NOMO-1 (cell line): ENCODE data around the gene AOPEP.

Source experiments
- DNase-seq, 2 experiments: peaks; one replicate each; lab custom pipeline; 2025; ENCODE audit not compliant: unreplicated experiment in 2 of 2; lab: John Stamatoyannopoulos, UW

Gene AOPEP

DNA sequence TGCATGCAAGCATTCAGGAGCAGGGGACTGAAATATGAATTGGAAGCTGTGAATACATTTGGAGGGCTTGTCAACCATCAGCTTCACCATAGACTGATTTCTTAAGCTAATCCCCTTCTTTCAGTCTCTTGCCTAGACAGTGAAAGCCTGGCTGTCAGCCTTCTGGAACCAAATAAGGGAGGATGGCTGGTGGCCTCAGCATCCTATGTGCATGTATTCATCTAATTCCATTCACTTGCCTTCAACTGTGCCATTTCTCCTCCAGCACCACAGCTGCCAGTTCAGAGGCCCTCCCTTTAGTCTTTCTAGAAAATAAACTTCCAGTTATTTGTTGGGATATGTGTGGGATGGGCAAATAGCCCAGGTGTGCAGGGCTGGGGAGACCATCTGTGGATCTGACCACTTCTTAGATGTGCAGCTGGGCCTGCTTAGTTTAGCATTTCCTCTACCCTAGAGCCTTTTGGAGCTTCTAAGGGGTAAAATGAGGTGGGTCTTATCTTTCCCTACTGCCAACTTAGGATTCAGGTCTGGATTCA lies 62.1 kb downstream of the AOPEP start:
- no peak for DNase-seq

DNA sequence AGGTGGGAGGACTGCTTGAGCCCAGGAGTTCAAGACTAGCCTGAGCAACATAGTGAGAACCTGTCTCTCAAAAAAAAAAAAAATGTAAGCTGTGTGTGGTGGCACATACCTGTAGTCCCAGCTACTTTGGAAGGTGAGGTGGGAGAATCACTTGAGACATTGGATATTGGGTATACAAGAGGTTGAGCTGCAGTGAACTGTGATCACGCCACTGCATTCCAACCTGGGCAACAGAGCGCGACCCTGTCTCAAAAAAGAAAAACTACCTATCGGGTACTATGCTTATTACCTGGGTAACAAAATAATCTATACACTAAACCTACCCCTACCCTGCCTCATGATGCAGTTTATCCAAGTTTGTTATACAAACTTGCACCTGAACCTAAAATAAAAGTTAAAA lies 64.9 kb downstream of the AOPEP start:
- no peak for DNase-seq

DNA sequence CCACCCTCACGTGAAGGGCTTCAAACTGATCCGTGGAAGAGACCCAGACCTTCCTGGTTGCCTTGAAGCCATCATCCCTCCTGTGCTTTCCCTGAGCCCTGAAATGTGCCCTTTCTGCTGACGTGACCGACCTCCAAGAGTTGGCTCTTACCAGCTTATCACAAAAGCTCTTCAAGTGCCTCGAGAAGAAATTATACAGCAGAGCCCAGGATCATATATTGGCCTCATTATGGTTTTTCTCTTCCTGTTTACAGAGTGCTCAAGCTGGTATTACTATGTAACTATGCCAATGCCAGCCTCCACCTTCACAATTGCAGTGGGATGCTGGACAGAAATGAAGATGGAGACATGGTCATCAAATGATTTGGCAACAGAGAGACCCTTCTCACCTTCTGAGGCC lies 66.0 kb downstream of the AOPEP start:
- DNase-seq = no peak

- DNase-seq = peak in 1 of 2 experiments; percentile 18
Measured at GRCh38 chr9:94794476-94795167, 68.1 kb downstream of the AOPEP start.

DNA sequence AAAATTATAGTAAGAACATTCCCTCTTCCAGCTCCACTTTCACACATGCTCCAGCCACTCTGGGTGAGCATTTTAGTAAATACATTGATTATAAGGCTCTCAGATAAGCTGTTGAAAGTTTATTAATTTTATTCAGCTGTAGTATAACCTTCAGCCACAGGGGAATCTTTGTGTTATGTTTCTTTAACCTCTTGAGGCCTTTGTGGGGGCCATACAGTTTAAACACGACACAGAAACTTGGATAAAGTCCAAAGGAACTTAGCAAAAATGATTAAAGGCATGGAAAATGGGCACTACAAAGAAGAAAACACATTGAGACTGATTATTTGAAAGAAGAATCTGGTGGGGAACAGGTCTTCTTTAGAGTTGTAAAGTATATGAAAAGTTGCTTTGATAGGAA lies 70.2 kb downstream of the AOPEP start:
- no peak for DNase-seq

GRCh38 chr9:94798201-94798600 lies 71.7 kb downstream of the AOPEP start:
- DNase-seq = no peak

DNA sequence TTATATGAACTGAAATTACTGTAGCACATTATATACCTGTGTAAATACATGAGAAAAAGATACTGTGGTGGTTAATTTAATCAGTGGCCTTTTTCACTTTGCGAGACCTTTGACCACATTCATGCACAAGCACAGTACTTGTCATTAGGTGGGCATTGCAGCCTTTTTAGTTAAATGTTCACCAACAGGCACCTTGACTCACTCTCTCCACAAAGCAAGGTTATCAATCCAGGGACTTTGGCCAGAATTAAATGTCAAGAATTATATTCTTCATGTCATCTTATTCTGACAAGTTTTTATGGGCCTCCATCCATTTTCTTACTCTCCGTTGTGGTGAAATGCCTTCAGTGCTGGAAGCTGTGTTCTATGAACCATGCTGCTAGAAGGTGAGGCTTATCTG lies 72.2 kb downstream of the AOPEP start:
- no peak for DNase-seq

DNA sequence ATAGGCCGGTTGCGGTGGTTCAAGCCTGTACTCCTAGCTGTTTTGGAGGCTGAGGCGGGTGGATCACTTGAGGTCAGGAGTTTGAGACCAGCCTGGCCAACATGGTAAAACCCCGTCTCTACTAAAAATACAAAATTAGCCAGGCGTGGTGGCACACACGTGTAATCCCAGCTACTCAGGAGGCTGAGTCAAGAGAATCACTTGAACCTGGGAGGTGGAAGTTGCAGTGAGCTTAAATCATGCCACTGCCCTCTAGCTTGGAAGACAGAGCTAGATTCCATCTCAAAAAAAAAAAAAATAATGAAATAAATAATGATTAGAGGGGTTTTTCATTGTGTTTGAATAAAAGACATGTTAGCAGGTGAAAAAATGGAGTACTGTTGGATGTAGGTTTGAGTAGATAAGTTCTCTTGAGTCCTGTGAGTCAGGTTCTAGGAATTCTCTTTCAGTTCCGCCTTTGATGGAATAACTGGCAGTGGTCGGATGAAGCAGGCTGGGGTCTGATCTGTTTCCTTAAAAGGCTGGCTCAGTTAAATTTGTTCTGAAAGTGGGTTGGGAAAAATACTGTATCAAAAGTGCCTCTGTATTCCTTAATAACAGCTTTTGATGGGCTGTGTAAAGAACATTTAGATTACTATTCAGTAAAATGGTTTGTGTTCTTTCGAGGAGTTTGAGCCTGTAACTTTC lies 73.2 kb downstream of the AOPEP start:
- no peak for DNase-seq

DNA sequence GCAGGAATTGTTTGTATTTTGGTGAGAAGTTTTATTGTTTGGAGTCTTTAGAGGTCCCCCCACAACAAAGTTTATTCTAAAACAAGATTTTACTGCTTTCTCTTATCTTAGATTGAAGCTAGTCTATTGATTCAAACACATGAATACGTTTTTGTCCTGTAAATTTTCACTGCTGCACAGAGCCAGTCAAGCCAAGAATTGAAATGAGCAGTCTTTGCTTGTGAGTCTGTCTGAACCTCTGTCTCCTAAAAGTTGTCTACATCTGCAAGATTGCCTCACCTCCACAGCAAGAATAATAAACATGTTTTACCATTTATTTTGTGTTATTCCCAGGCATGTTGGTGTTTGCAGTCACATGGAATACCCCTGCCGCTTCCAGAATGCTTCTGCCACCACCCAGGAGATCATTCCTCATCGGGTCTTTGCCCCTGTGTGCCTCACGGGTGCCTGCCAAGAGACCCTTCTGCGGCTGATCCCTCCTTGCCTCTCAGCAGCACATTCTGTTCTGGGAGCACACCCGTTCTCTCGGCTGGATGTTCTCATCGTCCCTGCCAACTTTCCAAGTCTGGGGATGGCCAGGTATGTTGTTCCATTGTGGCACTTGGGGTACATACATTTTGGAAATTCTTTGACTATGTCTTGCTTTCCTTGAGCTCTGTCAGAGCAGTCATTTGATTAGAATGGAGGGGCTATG lies 74.1 kb downstream of the AOPEP start:
- no peak for DNase-seq

DNA sequence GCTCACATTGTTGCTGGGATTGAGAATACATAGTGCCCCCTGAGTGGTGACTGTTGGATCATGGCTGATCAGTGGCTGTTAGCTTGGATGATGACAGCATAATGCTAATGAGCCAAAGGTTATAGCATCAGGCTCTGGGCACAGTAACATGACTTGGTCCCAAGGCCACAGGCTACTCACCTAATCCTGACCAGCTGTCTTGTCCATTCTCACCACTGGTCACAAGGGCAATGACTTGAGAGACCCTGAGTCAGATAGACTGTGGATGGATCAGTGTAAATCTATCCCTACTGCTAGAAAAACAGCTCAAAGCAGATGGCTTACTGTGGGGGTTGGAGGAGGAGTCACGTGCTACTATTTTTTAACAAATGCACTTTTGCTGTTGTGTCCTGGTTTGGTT lies 74.7 kb downstream of the AOPEP start:
- no peak for DNase-seq

- DNase-seq = no peak
Measured at GRCh38 chr9:94801681-94802080, 75.2 kb downstream of the AOPEP start.

DNA sequence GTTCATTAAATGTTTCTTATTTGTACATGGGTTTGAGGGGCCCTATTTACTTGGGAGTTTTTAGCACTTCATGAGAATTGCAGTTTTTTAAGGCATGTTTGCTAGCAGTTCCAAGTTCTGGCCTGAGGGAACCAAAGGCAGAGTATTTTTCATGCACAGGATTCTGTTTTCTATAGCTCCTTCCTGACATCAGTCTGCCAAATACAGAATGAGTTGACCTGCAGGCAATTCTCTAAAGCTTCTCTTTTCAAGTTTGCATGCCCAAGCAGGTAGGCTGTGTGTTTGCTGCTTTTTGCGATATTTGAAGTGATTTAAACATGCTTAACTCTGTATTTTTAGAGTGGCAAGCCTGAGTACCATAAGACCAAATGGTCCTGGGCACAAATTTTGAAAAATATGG lies 75.8 kb downstream of the AOPEP start:
- no peak for DNase-seq

DNA sequence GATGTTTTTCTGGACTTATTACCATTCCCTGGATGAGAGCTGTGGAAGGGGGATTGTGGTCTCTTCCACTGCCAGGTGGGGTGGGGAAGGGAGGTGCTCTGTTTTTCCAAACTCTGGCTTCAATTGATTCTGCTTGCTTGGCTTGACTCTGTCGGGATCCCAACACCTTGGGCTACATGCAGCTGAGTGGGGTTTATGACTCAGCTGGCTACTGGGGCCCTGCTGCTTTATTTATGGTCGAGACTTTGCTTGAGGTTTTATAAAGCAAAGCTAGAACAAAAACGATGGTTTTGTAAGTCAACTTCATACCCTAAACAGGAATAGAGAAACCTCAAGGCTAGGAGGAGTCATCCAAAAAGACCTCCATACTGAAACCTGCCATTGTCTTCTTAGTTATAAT lies 76.3 kb downstream of the AOPEP start:
- peak; percentile 28 to 63 for DNase-seq

GRCh38 chr9:94804316-94804715 lies 77.8 kb downstream of the AOPEP start:
- no peak for DNase-seq

DNA sequence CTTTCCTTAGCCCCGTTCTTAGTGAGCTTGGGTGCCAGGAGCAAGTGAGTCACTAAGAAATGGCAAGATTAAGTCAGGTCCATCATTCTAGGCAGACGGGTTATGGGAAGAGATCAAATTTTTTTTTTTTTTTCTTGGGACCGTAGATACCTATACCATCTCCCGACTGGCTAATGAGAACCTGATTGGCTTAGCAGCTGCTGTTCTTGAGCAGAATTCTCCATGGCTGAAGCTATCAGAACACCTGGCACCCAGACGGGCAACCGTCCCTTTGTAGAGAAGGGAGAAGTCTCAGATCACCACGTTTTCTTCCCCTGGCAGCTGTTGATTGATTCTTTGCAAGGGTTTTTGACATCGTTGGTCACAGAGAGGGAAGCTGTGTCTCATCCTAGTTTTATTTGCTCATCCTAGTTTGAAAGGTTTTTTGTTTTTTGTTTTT lies 78.6 kb downstream of the AOPEP start:
- peak; percentile 25 to 79 for DNase-seq

DNA sequence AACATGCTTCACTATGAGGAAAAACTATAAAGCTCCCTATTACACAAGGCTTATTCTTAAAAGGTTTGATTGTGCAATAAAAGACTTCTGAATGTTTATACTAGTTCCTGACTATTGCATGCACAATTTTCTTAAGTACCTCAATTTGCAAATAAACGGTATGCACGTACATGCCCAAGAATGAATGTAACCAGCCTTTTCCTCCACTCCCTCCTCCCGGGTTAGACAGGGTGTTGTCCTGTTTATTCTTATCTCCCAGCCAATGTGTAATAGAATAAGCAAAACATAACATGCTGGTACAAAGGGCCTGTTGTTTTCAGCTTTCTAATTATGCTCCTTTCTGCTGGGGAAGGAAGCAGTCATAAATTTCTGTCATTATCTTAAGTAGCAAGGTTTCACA lies 79.1 kb downstream of the AOPEP start:
- peak; percentile 52 to 88 for DNase-seq

DNA sequence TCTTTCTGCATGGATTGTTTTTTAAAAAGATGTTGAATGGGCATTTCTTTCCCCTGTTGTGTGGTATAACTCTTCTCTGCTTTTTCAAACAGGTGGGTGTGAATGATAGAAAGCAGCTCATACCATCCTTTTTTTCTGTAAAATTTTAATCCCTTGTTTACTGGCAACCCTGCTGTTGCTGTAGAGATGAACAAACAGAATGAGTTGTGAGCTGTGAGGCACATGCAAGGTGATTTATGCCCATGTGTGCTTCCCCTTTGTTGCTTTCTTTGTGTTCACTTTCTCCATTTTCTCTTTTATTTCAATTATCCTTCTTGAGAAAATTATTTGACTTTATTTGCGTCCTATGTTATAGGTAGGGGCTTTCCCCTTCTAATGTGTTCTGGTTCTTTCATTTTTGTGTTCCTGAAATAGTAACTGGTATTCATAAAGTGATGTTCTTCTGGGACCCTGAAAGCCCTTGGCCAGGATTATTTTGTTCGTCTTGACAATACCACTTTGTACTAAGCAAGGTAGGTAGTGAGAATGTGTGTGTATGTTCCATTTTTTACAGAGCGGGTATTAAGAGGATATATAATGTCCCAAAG lies 79.9 kb downstream of the AOPEP start:
- DNase-seq = peak; percentile 3 to 41

GRCh38 chr9:94807556-94807955 lies 81.1 kb downstream of the AOPEP start:
- DNase-seq = no peak

DNA sequence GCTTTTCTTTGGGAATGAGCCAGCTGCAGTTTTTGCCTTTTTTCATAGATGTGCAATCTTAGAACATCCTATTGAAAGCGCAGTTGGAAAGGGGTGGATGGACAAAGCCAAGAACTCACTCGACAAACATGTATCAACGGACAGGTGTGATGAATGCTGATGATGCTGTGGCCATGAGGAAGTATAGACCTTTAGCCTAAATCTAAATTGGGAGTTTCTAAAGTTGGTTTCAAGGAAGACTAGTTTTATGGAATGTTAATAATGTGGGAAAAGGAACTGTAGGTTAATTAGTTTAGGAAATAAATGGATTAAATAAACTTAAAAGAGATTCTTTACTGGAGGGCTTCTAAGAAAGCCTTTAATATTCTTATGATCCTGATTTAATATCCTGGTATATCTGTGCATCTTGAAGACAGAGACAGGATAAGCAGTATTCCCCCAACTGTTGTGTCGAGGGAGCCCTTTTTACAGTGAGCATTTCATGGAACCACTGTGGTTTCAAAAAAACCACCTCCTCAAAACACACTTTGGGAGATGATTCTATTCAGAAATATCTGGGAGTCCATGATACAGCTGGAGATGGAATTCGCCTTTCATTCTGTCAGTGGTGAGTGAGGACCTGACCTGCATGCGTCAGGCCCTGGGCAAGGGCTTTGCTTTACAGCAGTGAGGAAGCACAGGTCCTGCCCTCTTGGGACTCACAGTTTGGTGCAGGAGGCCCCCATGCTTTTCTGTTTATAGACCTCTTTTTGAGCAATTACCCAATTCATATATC lies 82.6 kb downstream of the AOPEP start:
- no peak for DNase-seq

DNA sequence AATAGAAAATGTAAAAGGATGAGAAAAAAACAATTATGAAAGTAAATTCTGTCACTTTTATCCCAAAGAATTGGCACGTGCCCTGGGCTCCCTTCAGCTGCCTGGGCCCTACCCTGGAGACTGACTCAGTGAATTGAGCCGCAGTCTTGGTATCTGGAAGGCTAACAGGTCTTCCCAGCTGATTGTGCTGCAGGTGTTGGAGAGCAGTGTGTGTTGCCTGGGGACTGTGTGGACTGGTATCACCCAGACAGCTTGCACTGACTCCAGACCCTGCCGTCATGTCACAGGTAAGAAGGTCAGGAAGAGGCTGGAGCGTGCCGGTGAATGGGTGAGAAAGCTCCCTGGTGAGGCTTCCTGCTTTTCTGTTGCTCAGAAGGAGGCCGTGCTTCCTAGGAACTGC lies 83.3 kb downstream of the AOPEP start:
- no peak for DNase-seq

- DNase-seq = no peak
Measured at GRCh38 chr9:94811074-94811473, 84.6 kb downstream of the AOPEP start.
